ENCODE measurements around the gene IL16. TPM values are rescaled to one million over a fixed set of nuclear protein-coding genes. Genes with fewer than 3 reads are reported as not detected.

The IL16 gene
- total and polyA plus RNA-seq, 5 donors, result 3.1 to 5.1 (median 4.7) TPM

GRCh38 chr15:81255958-81256320, 59.3 kb downstream of the IL16 start:
- Histone ChIP-seq H3K27ac (ENCODE audit: low read length) (no peak overlapping the region), H3K4me3 (ENCODE audit: low read length) (no peak overlapping the region)
- intact Hi-C loops (cut with DNase I), result loop anchor here in 1 of 4 donors (5.0 kb wide), 1 partner anchor 104 kb away; no protein-coding TSS in a partner anchor

GRCh38 chr15:81256916-81257315, 60.2 kb downstream of the IL16 start:
- Histone ChIP-seq H3K9me3 (ENCODE audit: control insufficient read depth, low read length) (no peaks in the 10 kb centered on the region), H3K4me3 (ENCODE audit: low read length) (no peak overlapping the region), H3K27ac (ENCODE audit: low read length) (no peak overlapping the region), H3K4me1 (ENCODE audit: control insufficient read depth, insufficient read depth, low read length) (peaks cover 2% of the 10 kb centered on the region), H3K27me3 (ENCODE audit: control insufficient read depth, insufficient read depth) (no peaks in the 10 kb centered on the region)
- WGBS, result 45% methylated on average over 1 of the region's 1 CpG
- intact Hi-C loops (cut with DNase I), result loop anchor here in 1 of 4 donors (5.0 kb wide), 1 partner anchor 105 kb away; no protein-coding TSS in a partner anchor
- no peak for DNase-seq
- peak; percentile 55 to 60 for ATAC-seq

More at GRCh38 chr15:81255958-81256320, 59.3 kb downstream of the IL16 start:
- ATAC-seq (no peak), DNase-seq (no peak)
- H3K4me1 ChIP-seq (ENCODE audit: control insufficient read depth, insufficient read depth, low read length), result peaks cover 2% of the 10 kb centered on the region
- H3K9me3 ChIP-seq (ENCODE audit: control insufficient read depth, low read length), result no peaks in the 10 kb centered on the region
- H3K27me3 ChIP-seq (ENCODE audit: control insufficient read depth, insufficient read depth), result no peaks in the 10 kb centered on the region

- no peaks in the 10 kb centered on the region for H3K27me3 ChIP-seq (ENCODE audit: control insufficient read depth, insufficient read depth)
- DNase-seq (no peak), ATAC-seq (no peak)
- no peaks in the 10 kb centered on the region for H3K9me3 ChIP-seq (ENCODE audit: control insufficient read depth, low read length)
- H3K4me1 ChIP-seq (ENCODE audit: control insufficient read depth, insufficient read depth, low read length), result peaks cover 2% of the 10 kb centered on the region
- 49% methylated on average over 2 of the region's 2 CpGs for WGBS
- intact Hi-C loops (cut with DNase I), result loop anchor here in 1 of 4 donors (5.0 kb wide), 1 partner anchor 105 kb away; no protein-coding TSS in a partner anchor
- no peak overlapping the region for H3K4me3 ChIP-seq (ENCODE audit: low read length)
- H3K27ac ChIP-seq (ENCODE audit: low read length), result no peak overlapping the region
Observed at GRCh38 chr15:81257435-81257834, 60.8 kb downstream of the IL16 start.

- intact Hi-C loops (cut with DNase I), result loop anchor here in 1 of 4 donors (5.0 kb wide), 1 partner anchor 106 kb away; no protein-coding TSS in a partner anchor
- 94% methylated on average over 8 of the region's 8 CpGs for WGBS
- no peaks in the 10 kb centered on the region for H3K27me3 ChIP-seq (ENCODE audit: control insufficient read depth, insufficient read depth)
- H3K9me3 ChIP-seq (ENCODE audit: control insufficient read depth, low read length), result no peaks in the 10 kb centered on the region
- peaks cover 2% of the 10 kb centered on the region for H3K4me1 ChIP-seq (ENCODE audit: control insufficient read depth, insufficient read depth, low read length)
- ATAC-seq (no peak), DNase-seq (no peak)
- no peak overlapping the region for H3K4me3 ChIP-seq (ENCODE audit: low read length)
- no peak overlapping the region for H3K27ac ChIP-seq (ENCODE audit: low read length)
Observed at GRCh38 chr15:81258455-81258854, 61.8 kb downstream of the IL16 start.

GRCh38 chr15:81259760-81260298, 63.1 kb downstream of the IL16 start:
- Histone ChIP-seq H3K4me3 (ENCODE audit: low read length) (no peak overlapping the region), H3K9me3 (ENCODE audit: control insufficient read depth, low read length) (no peaks in the 10 kb centered on the region), H3K4me1 (ENCODE audit: control insufficient read depth, insufficient read depth, low read length) (peaks cover 2% of the 10 kb centered on the region), H3K27me3 (ENCODE audit: control insufficient read depth, insufficient read depth) (no peaks in the 10 kb centered on the region), H3K27ac (ENCODE audit: low read length) (no peak overlapping the region)
- WGBS, result 59% methylated on average over 4 of the region's 4 CpGs
- intact Hi-C loops (cut with DNase I), result loop anchor here (5.0 to 10.0 kb wide), 5 partner anchors 95 to 285 kb away; no protein-coding TSS in a partner anchor
- ATAC-seq, result no peak
- DNase-seq, result no peak

- Histone ChIP-seq H3K9me3 (ENCODE audit: control insufficient read depth, low read length) (no peaks in the 10 kb centered on the region), H3K4me3 (ENCODE audit: low read length) (no peak overlapping the region), H3K27ac (ENCODE audit: low read length) (no peak overlapping the region), H3K4me1 (ENCODE audit: control insufficient read depth, insufficient read depth, low read length) (no peaks in the 10 kb centered on the region), H3K27me3 (ENCODE audit: control insufficient read depth, insufficient read depth) (no peaks in the 10 kb centered on the region)
- ATAC-seq (no peak), DNase-seq (no peak)
- WGBS, result 84% methylated on average over 6 of the region's 6 CpGs
- intact Hi-C loops (cut with DNase I), result loop anchor here (5.0 to 10.0 kb wide), 4 partner anchors 96 to 286 kb away; no protein-coding TSS in a partner anchor
Observed at GRCh38 chr15:81261172-81261811, 64.6 kb downstream of the IL16 start.

GRCh38 chr15:81263477-81263876, 66.8 kb downstream of the IL16 start:
- Histone ChIP-seq H3K4me3 (ENCODE audit: low read length) (no peak overlapping the region), H3K27me3 (ENCODE audit: control insufficient read depth, insufficient read depth) (no peaks in the 10 kb centered on the region), H3K4me1 (ENCODE audit: control insufficient read depth, insufficient read depth, low read length) (no peaks in the 10 kb centered on the region), H3K9me3 (ENCODE audit: control insufficient read depth, low read length) (no peaks in the 10 kb centered on the region), H3K27ac (ENCODE audit: low read length) (no peak overlapping the region)
- intact Hi-C loops (cut with DNase I), result loop anchor here (5.0 to 10.0 kb wide), 4 partner anchors 99 to 289 kb away; no protein-coding TSS in a partner anchor
- DNase-seq (no peak), ATAC-seq (no peak)
- WGBS, result 93% methylated on average over 4 of the region's 4 CpGs

- Histone ChIP-seq H3K27ac (ENCODE audit: low read length) (no peak overlapping the region), H3K4me3 (ENCODE audit: low read length) (no peak overlapping the region), H3K9me3 (ENCODE audit: control insufficient read depth, low read length) (no peaks in the 10 kb centered on the region), H3K27me3 (ENCODE audit: control insufficient read depth, insufficient read depth) (no peaks in the 10 kb centered on the region), H3K4me1 (ENCODE audit: control insufficient read depth, insufficient read depth, low read length) (no peaks in the 10 kb centered on the region)
- intact Hi-C loops (cut with DNase I), result loop anchor here (5.0 to 10.0 kb wide), 4 partner anchors 99 to 289 kb away; no protein-coding TSS in a partner anchor
- no peak for ATAC-seq
- WGBS, result 78% methylated on average over 6 of the region's 6 CpGs
- DNase-seq, result no peak
Observed at GRCh38 chr15:81264072-81264857, 67.6 kb downstream of the IL16 start.

- ATAC-seq (peak; percentile 23 to 41), DNase-seq (no peak)
- 44% methylated on average over 12 of the region's 12 CpGs for WGBS
- H3K27me3 ChIP-seq (ENCODE audit: control insufficient read depth, insufficient read depth), result no peaks in the 10 kb centered on the region
- no peaks in the 10 kb centered on the region for H3K9me3 ChIP-seq (ENCODE audit: control insufficient read depth, low read length)
- no peak overlapping the region for H3K27ac ChIP-seq (ENCODE audit: low read length)
- no peak overlapping the region for H3K4me3 ChIP-seq (ENCODE audit: low read length)
- intact Hi-C loops (cut with DNase I), result loop anchor here (5.0 to 10.0 kb wide), 6 partner anchors 101 to 291 kb away; no protein-coding TSS in a partner anchor
- H3K4me1 ChIP-seq (ENCODE audit: control insufficient read depth, insufficient read depth, low read length), result no peaks in the 10 kb centered on the region
Observed at GRCh38 chr15:81265256-81265943, 68.7 kb downstream of the IL16 start.

GRCh38 chr15:81265944-81266775, 69.5 kb downstream of the IL16 start:
- Histone ChIP-seq H3K9me3 (ENCODE audit: control insufficient read depth, low read length) (no peaks in the 10 kb centered on the region), H3K4me1 (ENCODE audit: control insufficient read depth, insufficient read depth, low read length) (no peaks in the 10 kb centered on the region), H3K4me3 (ENCODE audit: low read length) (no peak overlapping the region), H3K27ac (ENCODE audit: low read length) (no peak overlapping the region), H3K27me3 (ENCODE audit: control insufficient read depth, insufficient read depth) (no peaks in the 10 kb centered on the region)
- 9% methylated on average over 14 of the region's 14 CpGs for WGBS
- DNase-seq (peak; percentile 82 to 89 (median 86)), ATAC-seq (peak; percentile 93 to 95)
- intact Hi-C loops (cut with DNase I), result loop anchor here (2.0 to 10.0 kb wide), 7 partner anchors 101 to 291 kb away; no protein-coding TSS in a partner anchor
